Measurements from ENCODE around the gene EIF4E1B.

Gene EIF4E1B

DNA sequence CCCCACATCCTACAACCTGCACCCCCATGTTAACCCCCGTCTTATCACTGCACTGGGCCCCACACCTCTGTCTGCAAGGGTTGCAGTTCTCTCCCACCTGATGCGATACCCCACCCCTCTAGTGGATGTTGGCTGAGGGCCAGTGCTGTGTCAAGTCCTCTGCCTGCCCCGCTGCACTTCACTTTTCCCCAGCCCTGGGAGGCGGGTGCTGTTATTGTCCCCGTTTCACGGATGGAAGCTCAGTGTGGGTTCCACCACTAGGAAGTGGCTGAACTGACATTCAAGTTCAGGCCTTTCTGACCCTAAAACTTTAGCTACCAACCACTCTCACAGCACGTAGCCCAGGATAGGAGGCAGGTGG lies 3.6 kb upstream of the EIF4E1B start:
- DNase-seq (ENCODE audit: low read depth, low spot score) = no peak

DNA sequence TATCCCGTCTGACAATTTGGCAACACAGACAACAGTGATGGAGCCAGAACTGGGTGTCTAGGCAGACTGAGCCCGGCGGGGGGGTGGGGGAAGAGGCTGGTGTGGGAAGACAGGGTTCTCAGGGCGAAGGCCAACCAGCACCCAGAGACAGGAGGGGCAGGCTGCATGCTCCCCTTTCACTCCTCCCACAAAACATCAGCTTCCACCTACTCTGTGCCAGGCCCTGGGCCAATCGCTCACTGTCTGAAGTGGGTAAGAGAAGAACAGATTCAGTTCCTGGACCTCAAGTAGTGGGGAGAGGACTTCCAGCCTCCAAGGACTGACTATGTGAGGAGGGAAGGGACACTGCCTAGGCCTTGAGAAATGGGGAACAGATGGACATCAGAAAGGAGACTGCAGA lies 2.9 kb upstream of the EIF4E1B start:
- no peak for DNase-seq (ENCODE audit: low read depth, low spot score)

DNA sequence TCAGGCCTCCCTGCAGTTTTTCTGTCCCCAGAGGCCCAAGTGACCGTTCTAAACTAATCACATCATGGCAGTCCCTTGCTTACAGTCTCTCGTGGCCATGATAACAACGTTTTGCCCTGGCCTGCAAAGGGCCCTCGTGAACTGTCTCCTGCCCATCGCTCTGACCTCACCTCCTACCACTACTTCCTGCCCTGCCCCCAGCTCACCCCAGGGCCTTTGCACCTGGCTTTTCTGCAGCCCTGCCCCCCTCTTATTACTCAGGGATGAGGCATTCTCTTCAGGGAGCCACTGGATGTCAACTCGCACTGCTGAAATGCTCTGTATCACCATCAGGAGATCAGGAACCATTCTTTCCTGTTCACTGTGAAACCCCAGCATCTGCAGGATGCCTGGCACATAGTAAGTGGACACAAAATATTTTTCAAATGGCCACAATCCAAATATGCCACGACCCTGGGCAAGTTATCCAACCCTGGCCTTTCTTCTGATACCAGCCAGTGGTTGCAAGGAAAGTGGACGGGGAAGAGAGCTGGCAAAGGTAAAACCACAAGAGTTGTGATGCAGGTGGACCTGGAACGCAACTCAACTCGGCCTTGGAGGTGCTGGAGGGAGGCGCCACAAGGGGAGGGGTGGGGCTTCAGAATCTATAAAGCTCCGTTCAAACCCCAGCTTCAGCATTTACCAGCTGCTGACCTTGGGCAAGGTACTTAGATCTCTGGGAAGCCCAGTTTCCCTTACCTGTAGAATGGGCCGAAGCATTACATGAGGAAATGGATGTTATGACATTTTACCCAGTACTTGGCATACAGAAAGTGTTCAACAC lies 1.9 kb upstream of the EIF4E1B start:
- DNase-seq (ENCODE audit: low read depth, low spot score) = no peak

DNA sequence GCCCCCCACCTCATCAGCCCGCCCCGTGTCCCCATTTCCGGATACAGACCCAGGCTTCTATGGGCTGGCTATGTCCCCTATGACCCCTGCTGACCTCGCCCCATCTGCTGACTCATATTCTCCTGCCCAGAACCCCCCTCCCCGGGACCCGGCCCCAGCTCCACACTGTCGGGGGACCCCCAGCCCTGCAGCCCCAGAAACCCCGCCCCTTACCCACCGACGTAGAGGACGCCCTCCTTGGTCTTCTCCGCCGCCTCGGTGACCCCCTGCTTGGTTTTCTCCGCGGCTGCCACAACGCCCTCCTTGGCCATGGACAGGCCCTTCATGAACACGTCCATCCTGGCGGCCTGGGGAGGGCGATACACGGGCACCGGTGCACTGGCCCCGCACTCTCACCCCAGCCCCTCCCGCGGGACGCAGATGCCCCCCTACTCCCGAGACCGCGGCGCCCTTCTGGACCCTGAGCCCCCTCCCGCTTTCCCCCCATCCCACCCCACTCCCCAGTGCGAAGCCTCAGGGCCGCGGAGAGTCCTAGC lies 1.1 kb upstream of the EIF4E1B start:
- DNase-seq (ENCODE audit: low read depth, low spot score) = no peak

DNA sequence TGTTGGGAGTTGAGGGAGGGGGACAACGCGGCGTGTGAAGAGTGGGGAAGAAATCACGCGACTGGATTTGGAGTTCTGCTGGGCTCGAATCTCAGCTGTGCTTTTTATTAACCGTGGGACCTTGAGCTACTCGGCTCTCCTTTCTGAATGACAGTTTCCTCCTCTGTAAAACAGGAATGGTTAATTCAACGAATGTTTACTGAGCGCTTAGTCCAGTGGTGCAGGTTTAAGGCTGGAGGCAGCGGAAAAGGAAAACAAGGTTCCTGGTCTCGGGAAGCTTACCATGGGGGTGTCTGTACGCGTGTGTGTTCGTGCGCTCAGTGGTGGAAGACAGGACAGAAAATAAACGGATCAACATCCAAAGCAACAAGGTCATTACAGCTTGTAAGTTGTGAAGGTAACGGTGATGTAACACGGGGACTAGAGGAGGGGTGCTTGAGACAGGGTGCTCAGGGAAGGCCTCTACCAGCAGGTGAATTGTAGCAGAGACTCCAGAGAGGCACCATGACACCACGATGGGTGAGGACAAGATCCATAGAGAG lies 277 bp downstream of the EIF4E1B start:
- DNase-seq (ENCODE audit: low read depth, low spot score) = no peak

DNA sequence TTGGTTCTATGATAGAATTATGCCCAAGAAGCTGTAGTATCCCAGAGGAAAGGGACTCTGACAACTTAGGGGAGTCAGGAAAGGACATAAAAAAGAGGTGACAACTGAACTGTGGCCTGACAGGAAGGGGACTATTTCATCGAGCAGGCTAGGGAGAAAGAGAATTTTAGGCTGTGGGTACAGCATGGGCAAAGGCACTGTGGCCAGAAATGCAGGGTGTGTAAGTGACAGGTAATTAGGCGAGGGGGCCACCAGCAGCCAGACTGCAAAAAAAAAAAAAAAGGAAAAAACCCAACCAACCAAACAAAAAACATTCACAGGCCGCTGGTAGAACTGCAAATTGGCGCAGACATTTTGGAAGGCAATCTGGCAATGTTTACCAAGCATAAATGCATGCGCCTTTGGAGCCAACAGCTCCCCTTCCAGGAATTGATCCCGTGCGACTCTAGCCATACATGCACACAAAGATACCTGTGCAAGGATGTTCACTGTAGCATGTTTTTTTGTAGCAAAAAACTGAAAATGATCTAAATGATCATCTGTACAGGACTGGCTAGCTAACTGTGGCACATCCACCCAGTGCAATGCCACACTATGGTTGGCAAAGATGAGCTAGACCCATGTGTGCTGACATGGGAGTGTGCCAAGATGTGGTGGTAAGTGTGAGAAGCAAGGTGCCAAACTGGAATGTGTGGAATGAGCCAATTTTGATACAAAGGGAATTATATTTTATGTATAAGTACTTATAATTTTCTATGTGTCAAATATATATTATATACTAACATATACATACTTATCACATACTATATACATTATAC lies 1.1 kb downstream of the EIF4E1B start:
- DNase-seq (ENCODE audit: low read depth, low spot score) = no peak

DNA sequence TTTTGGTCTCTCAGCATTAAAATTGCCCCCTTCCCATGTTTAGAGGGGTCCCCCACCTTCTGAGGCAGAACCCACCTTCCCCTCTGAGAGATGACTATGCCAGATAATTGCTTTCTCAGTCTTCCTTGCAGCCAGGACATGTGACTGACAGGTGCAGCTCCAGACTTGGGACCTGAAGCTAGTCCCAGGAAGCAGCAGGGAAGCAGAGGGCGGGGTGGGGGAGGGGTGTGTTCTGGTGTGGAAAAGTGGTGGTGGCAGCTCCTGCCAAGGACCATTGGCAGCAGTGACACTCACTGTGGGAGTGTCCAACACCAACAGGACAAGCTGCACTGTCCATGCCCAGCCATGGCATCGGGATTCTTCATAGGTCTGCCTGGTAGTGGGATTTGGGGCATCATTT lies 2.3 kb downstream of the EIF4E1B start:
- no peak for DNase-seq (ENCODE audit: low read depth, low spot score)

DNA sequence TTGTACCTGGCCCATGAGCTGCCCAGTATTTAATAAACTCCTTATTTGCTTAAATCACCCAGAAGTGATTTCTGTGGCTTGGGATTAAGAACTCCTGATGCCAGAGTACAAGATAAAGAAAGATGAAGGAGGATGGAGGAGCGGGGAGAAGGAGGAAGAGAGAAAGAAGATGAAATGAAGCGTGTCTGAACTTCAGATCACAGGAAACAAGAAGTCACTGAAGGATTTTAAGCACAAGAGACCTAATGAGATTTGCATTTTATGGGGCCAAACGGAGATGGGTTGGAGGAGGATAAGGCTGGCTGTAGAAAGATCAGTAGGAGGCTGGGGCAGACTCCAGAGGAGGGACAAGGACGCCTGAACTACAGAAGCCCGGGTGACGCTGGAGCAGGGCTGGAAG lies 3.1 kb downstream of the EIF4E1B start:
- no peak for DNase-seq (ENCODE audit: low read depth, low spot score)

DNA sequence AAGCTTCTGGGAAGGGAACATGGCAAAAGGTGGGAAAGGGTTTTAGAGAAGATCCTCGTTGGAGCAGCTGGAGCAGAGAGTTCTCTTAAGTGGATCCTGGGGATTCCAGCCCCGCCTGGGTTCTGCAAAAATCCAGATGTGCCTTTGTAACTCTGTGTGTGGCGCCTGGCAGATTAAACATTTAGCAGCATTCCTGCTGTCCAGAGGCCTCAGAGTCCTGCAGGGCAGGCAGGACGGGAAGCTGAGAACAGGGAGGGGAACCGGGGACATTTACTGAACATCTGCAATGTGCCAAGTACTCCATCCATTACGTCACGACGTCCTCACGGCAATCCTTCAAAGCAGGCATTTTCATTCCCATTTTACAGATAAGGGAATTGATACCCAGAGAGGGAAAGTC lies 6.0 kb downstream of the EIF4E1B start:
- DNase-seq (ENCODE audit: low read depth, low spot score) = no peak

DNA sequence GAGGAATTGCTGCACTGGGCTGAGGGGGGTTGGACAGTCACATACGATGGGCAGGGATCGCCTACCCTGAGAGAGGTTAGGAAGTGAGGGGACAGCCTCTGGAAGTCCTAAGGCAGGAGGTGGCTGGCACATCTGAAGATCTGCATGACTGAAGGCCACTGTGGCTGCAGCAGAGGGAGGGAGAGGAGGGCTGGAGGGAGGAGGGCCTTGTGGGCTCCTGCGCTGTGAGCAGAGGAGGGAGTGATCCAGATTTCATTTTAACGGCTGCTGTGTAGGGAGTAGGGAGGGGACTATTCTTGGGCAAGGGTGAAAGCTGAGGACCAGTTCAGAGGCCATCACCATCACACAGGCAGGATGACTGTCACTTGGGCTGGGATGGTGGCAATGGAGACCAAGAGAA lies 7.1 kb downstream of the EIF4E1B start:
- DNase-seq (ENCODE audit: low read depth, low spot score) = no peak

DNA sequence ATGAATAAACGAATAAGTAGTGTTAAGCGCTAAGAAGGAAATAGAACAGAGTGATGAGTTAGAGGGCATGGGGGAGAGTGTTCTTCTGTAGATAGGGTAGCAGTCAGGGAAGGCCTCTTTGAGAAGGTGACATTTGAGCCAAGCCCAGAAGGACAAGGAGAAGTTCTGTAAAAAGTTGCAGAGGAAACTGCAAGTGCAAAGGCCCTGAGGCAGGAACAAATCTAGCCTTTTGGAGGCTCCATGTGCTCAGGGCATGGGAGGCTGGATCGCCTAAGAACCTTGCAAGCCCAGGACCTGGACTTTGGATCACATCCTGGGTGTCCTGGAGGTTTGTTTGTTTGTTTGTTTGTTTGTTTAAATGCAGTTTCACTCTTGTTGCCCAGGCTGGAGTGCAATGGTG lies 8.0 kb downstream of the EIF4E1B start:
- no peak for DNase-seq (ENCODE audit: low read depth, low spot score)

DNA sequence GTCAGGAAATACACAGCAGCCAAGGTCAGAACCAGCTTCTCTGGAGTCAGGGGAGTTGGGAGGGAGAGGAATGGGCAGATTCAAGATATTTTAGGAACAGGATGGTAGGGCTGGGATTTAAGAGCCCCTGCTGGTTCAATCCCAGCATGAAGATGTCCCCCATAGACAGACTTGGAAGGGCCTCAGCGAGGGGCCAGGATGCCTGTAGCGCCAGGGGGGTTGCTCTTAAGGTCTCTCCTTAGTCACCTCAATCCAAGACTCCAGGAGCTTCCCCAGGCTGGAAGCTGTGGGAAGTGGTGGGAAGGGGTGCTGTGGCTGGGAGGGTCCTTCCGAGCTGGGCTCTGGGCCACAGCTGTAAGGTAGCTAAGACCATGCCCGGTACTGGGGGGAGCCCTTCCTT lies 8.7 kb downstream of the EIF4E1B start:
- DNase-seq (ENCODE audit: low read depth, low spot score) = no peak

DNA sequence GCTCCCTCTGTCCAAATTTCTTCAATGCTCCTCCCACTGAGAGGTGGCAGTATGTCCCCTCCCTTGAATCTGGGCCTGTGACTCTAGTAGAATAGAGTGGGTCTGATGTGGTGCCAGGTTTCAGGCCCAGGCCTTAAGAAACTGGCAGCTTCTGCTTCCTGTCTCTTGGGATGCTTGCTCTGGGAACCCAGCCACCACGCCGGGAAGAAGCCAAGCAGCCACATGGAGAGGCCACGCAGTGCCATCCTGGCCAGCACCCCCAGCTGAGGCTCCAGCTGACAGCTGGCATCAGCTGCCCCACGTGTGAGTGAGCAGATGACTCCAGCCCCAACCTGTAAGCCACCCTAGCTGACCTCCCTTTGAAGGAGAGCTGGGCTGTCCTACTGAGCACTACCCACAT lies 9.5 kb downstream of the EIF4E1B start:
- DNase-seq (ENCODE audit: low read depth, low spot score) = no peak

DNA sequence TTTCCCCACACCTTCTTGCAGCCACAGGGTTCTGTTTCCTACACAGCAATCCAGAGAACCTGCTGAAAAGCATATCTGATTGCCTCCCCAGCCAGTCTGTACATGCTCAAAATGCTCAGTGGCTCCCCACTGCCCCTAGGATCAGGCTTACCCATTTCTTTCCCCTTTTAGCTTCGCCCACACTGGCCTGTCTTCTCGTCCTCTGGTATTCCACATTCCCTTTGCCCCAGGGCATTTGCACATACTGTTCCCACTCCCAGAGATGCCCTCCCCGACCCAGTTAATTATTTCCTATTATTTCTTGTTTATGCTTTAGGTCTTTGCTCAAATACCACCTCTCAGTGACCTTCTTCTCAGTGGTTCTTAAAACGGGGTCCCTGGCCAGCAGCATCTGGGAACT lies 10.1 kb downstream of the EIF4E1B start:
- no peak for DNase-seq (ENCODE audit: low read depth, low spot score)

DNA sequence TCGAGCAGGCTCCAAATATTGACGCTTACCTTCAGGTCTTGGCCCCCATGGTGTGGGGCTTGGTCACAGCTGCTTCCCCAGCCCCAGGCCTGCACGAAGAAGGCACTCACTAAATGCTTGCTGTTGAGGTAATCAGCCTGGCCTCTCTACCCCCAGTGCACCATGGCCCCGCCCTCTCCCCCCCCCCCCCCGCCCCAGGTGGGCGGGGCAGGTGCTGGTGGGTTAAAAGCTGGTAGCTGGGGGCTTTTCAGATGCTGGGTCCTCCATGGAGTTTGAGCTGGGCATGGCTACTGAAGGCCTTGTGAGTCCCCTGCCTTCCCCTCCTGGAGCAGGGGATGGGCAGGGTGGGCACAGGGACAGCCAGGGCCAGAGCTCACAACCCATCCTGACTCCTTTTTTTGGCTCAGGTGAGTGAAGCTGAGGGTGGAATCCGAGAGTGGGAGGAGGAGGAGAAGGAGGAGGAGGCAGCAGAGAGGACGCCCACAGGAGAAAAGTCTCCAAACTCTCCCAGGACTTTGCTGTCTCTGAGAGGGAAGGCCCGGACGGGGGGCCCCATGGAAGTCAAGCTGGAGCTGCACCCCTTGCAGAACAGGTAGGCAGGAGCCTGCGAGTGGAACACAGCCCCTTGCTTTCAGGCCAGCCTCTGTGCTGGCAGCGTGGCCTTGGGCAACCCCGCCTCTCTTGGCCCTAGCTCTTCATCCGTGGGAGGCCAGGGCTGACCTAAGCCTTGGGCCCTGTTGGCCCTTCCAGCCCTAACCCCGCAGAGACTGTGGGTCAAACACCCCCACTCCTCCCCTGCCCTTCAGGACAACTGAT lies 12.4 kb downstream of the EIF4E1B start:
- no peak for DNase-seq (ENCODE audit: low read depth, low spot score)

DNA sequence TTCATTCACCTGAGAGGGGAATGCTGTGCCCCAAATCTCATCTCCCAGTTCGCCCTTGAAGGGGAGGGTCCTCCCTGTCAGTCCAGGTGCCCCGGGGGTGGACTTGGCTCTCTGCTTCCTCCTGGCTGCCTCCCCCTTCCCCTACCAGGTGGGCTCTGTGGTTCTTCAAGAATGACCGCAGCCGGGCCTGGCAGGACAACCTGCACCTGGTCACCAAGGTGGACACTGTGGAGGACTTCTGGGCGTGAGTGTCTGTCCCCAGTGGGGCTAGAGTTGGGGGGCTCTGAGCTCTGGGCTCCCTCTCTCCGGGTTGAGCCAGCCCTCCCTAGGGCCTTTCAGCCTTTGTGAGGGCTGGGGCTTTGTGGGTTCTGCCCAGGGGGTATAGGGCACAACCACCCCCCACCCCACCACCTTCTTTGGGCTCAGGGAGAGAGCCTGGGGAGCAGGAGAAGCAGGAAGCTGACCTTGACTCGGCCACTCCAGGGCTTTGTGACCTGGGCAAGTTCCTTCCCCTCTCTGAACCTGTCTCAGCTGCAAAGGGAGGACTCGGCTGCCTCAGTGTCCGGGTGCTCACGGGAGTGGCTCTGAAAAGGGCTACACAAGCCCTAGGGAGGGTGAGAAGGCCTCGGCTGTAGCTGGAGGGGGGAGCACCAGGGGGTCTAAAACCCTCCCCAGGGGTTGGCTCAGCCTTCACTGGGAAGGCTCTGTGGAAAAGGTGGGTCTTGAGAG lies 13.2 kb downstream of the EIF4E1B start:
- DNase-seq (ENCODE audit: low read depth, low spot score) = no peak

DNA sequence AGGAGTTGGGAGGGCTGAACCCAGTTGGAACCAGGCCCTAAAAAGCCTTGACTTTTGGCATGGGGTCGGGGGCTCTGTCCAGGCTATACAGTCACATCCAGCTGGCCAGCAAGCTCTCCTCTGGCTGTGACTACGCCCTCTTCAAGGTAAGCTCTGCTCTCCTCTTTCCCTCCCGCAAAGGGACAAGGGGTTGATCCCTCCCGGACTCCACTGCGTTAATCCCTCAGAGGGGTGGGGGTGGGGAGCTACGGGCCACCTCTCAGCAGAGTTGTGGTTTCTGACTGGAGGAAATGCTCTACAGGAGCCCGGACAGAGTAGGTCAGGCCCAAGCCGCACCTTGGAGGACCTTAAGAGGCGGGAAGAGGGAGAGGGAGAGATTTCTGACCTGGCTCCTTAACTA lies 13.8 kb downstream of the EIF4E1B start:
- DNase-seq (ENCODE audit: low read depth, low spot score) = no peak

DNA sequence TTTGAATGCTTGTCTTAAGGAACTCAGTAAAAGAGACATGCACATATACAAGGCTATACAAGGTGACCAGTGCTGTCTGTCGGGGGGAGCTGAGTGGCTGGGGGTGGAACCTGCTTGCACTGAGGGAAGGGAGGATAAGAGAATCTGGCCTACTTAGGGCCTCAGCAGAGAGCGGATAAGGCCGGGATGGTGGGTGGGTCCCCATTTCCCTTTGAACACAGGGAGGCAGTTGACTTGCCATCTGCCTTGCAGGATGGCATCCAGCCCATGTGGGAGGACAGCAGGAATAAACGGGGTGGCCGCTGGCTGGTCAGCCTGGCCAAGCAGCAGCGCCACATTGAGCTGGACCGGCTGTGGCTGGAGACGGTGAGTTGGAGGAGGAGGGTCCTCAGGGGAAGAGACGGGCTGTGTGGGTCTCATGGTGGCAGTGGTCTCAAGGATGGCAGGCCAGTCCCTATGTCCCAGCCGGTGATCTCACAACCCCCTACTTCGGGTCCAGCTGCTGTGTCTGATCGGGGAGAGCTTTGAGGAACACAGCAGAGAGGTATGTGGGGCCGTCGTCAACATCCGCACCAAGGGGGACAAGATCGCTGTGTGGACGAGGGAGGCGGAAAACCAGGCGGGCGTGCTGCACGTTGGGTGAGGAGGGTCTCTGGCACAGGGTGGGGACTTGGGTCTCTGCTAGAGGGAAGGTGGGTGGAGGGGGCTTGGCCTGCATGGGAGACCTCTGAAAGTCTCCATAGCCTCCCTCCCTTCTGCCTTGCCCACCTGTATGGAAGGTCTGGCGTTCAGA lies 14.6 kb downstream of the EIF4E1B start:
- DNase-seq (ENCODE audit: low read depth, low spot score) = no peak

DNA sequence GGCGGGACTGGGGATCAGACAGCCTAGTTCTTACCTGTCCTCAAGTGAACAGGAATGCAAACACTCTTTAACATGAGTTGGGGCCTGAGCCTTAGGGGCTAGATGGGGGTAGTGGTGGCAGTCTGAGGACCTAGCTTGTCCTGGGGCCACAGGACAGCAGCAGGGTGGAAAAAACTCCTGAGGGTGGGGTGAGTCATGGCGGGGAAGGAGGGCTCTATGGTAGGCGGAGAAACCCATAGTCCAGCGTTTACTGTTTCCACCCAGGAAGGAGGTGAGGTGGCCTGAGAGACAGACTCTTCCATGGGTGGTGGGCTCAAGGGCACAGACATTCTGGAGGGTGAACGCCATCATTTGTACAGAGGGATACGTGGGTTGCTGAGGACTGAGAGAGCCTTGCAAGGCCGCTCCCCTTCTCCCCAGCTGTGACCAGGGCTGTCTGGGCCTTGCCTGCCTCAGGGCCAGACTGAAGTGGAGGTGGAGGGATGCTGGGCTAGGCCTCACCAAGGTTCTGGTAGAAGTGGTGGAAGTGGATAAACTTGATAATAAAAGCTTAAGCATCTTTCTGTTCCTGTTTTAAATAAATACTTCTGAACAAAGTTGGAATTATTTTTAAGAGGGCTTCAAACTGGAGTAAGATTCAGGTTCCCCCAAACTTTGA lies 15.7 kb downstream of the EIF4E1B start:
- DNase-seq (ENCODE audit: low read depth, low spot score) = no peak

DNA sequence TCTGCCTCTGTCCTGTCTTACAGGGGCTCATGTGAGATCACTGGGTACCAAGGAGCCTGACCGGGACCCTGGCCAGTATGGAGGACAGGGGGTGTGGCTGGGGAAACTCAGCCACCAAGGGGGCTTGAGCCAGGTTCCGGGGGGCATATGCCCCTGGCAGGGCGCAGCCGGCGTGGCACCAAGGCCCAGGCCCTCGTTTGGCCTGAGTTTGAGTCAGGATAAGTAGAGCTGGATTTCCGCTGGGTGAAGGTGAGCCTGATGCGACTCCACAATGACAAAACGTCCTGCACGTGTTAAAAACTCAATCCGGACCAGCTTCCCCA lies 16.2 kb downstream of the EIF4E1B start:
- no peak for DNase-seq (ENCODE audit: low read depth, low spot score)

Measured in brain pericyte (primary cell).